HuH-7 (cell line): ENCODE measurements around the gene TAF13.
"Not testable (repeated sequence)": the region's sequence is repeated elsewhere in the genome, so short reads cannot be mapped to it uniquely, and the experiment has no call there.

Experiments used
- DNase-seq: peaks from one replicate; pipeline ENCODE4 v3.0.0; 2011; ENCODE audit warnings: low spot score

The TAF13 gene

GRCh38 chr1:109046671-109047070 lies 29.1 kb downstream of the TAF13 start:
- DNase-seq = no peak

- no peak for DNase-seq
Observed at GRCh38 chr1:109045595-109045994, 30.2 kb downstream of the TAF13 start.

GRCh38 chr1:109041621-109042468 lies 34.0 kb downstream of the TAF13 start, which contains the start of gene WDR47:
TSS of gene WDR47 (minus strand) at chr1:109042102. CDS start at chr1:109023512, 18,590 bp downstream.
- peak; percentile 96 for DNase-seq

DNA sequence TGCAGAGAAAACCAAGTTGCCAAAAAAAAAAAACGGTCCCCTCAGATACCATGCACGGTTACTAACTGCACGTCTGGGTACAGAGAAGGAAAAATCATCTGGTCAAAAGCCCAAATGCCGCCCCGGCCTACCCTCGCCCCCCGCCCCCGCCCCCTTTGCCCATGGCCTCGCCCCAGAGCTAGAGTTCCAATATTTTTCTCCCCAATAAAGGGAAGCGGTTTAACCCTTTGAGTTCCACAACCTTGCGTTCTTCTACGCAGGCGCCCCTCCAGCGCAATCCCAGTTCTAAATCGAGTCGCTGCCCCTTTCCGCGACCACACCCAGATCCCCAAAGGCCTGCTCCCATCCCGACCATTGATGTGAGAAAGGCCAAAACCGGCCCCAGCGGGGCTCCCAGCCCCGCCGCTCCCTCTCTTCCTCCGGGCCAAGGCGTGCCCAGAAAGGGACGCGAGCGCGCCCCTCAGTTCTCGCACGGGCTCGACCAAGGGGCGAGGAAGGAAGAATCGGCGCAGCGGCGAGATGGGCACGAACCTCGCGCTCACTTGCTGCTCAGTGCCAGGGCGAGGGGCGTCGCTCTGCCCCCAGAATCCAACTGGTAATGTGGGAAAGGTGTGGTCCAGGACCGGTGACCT lies 34.7 kb downstream of the TAF13 start:
- peak; percentile 22 for DNase-seq

DNA sequence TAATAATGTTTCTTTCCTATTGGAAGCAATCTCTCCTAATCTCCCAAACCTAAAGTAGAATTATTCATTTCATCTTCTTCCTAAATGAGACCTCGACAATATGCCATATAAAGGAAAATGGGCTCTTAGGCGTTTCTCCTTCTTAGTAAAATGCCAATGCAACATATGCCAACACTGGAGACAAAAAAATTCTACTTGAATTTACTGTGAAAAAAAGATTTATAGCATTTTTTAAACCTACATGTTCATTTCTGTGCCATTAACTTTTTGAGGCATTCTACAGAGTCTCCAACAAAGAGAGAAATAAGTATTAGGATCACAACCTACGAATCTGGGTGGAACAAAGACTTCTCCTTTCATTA lies 35.2 kb downstream of the TAF13 start:
- no peak for DNase-seq

DNA sequence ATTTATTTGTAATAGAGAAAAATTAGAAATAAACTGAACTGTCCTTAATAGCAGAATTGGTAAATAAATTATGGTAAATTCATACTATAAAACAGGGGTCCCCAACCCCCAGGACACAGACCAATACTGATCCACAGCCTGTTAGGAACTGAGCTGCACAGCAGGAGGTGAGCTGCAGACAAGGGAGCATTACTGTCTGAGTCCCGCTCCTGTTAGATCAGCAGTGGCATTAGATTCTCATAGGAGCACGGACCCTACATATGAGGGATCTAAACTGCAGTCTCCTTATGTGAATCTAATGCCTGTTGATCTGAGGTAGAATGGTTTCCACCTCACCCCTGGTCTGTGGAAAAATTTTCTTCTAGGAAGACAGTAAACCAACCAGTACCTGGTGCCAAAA lies 41.4 kb downstream of the TAF13 start:
- no peak for DNase-seq

- DNase-seq = not testable (repeated sequence)
Observed at GRCh38 chr1:109029493-109029892, 46.3 kb downstream of the TAF13 start.

DNA sequence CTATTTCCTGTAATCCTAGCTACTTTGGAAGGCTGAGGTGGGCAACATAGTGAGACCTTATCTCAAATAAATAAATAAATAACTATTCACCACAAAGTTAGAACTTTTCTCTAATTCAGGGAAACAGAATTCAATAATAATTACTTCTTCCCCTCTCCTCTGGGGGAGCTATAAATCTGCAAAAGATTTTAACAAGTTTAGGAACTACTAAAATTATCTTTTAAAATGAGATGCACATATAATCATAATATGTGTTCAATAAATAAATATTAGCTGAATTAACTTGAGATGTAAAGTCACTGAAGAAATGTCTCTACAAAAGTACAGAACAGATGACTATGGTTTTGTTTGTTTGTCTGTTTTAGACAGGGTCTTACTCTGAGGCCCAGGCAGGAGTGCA lies 48.0 kb downstream of the TAF13 start:
- DNase-seq = no peak

DNA sequence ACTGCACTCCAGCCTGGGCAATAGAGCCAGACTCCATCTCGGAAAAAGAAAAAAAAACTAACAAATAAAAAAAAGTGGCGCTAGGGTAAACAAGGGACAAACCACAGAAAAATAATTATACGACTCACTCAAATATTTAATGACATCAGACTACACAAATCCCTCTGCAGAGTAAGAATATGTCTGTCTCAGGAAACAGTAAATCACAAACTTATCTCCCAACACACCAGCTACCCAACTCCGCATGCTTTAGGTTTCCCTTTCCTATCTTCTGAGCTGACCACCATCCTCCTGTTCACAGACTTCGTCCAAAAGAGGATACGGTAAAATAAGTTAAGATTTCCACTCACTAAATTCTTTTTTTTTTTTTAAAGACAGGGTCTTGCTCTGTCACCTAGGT lies 50.1 kb downstream of the TAF13 start:
- no peak for DNase-seq

DNA sequence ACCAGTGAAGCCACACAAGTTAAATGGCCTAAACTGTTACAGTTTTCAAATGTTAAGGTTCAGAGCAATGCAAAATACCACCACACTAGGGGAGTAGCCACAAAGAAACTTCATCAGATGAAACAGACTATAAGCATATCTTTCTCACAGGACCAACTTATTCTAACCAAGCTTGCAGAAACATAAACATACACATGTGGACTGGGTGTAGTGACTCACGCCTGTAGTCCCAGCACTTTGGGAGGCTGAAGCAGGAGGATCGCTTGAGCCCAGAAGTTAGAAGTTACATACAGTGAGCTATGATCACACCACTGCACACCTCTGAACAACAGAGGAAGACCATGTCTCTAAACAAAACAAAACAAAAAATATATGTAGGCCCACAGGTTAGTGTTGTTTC lies 51.2 kb downstream of the TAF13 start:
- DNase-seq = no peak

DNA sequence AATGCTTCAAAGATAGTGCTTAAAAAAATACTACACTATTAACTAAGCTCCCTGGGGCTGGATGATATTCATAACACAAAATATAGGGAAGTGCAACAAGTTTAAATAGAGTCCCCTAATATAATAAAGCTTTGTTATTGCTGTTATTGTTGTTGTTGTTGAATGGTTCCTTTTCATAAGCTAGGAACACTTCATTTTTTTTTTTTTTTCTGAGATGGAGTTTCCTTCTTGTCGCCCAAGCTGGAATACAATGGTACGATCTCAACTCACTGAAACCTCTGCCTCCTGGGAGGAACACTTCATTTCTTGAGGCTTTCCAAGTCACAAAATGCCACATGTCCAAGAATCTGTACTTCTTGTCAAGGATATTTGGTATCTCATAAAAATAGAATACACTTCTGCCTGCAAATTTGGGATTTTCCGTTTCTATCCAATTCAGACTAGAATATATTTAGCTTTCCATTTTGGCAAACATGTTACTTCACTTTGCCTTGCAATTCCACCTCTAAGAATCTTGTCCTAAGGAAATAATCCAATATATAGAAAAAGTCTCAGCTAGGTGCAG lies 55.0 kb downstream of the TAF13 start:
- no peak for DNase-seq

DNA sequence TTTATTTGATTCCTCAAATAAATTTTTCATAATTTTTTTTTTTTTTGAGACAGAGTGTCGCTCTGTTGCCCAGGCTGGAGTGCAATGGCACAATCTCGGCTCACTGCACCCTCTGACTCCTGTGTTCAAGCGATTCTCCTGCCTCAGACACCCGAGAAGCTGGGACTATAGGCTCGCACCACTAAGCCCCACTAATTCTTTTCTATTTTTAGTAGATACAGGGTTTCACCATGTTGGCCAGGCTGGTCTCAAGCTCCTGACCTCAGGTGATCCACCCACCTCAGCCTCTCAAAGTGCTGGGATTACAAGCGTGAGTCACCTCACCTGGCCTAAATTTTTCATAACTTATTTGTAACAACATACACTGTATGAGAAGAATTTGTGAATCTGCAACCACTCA lies 58.1 kb downstream of the TAF13 start:
- not testable (repeated sequence) for DNase-seq

DNA sequence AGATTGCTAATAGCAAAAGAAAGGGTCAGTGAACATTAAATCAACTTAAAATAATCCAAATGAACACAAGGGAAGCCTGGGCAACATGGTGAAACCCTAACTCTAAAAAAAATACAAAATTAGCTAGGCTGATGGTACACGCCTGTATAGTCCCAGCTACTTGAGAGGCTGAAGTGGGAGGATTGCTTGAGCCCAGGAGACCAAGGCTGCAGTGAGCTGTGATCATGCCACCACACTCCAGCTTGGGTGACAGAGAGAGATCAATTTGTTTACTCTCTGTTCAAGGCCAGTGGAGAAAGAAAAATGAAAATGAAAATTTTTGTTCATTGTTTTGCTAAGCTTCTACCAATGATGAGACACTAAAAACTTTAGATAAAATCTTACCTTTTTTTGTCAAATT lies 58.7 kb downstream of the TAF13 start:
- DNase-seq = no peak
